ENCODE data around the gene IL18R1.

The IL18R1 gene

GRCh38 chr2:102401456-102401855 is 45.9 kb downstream of the IL18R1 start:
- no peak for TF ChIP-seq MYC (IDR thresholded peaks at IDR 0.05; ENCODE audit: low read depth, low read length)
- no peak for TF ChIP-seq MAX (IDR thresholded peaks at IDR 0.05; ENCODE audit: low read depth, low read length)
- no peak for TF ChIP-seq CTCF (IDR thresholded peaks at IDR 0.05; ENCODE audit: low read depth, low read length)
- no peak for TF ChIP-seq POLR2A (IDR thresholded peaks at IDR 0.05; ENCODE audit: extremely low read depth, insufficient read length)
- H3K4me3 ChIP-seq (ENCODE audit: low read depth, low read length): no peak overlapping the region

DNA sequence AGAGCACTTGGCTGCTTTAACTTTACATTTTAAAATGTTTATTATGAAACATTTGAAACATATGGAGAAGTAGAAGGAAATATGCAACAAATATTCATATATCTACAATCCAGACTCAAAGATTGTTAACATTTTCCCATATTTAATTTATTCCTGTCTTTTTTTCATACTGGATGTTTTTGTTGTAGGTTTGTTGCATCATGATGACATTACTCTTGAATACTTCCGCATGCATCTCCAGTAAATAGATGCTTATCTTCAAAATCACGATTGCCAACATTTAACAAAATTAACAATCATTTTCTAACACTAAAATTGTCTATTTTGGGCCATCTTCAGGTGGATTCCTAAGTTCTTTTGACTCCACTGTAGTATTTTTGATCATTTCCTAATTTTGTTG is 46.3 kb downstream of the IL18R1 start:
- H3K4me3 ChIP-seq (ENCODE audit: low read depth, low read length): no peak overlapping the region
- no peak for TF ChIP-seq MYC (IDR thresholded peaks at IDR 0.05; ENCODE audit: low read depth, low read length)
- no peak for TF ChIP-seq CTCF (IDR thresholded peaks at IDR 0.05; ENCODE audit: low read depth, low read length)
- TF ChIP-seq MAX (IDR thresholded peaks at IDR 0.05; ENCODE audit: low read depth, low read length): no peak
- no peak for TF ChIP-seq POLR2A (IDR thresholded peaks at IDR 0.05; ENCODE audit: extremely low read depth, insufficient read length)
- DNase-seq (ENCODE audit: low read depth): no peak

More at GRCh38 chr2:102401456-102401855, 45.9 kb downstream of the IL18R1 start:
- no peak for DNase-seq (ENCODE audit: low read depth)

DNA sequence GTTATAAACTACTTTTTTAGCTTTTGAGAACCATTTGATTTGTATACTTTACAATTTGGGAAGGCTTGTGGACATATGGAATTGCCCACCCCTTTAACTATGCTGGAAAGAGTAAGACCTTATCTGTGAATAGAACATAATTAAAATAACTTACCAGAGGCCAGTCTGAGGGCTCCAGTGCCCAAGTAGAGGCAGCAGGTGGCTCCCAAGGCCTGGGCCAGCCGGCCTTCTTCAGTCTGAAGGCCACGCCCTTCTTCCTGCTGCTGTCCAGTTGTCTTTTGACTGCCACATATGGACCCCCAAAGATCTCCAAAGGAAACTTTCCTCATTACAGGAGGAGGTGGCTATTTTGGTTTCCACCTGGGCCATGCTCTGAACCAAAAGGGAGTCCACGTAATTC is 55.4 kb downstream of the IL18R1 start:
- H3K4me3 ChIP-seq (ENCODE audit: low read depth, low read length): no peak overlapping the region
- no peak for TF ChIP-seq POLR2A (IDR thresholded peaks at IDR 0.05; ENCODE audit: extremely low read depth, insufficient read length)
- TF ChIP-seq CTCF (IDR thresholded peaks at IDR 0.05; ENCODE audit: low read depth, low read length): no peak
- no peak for TF ChIP-seq MAX (IDR thresholded peaks at IDR 0.05; ENCODE audit: low read depth, low read length)
- TF ChIP-seq MYC (IDR thresholded peaks at IDR 0.05; ENCODE audit: low read depth, low read length): no peak
- DNase-seq (ENCODE audit: low read depth): no peak

- no peak for TF ChIP-seq CTCF (IDR thresholded peaks at IDR 0.05; ENCODE audit: low read depth, low read length)
- no peak for TF ChIP-seq POLR2A (IDR thresholded peaks at IDR 0.05; ENCODE audit: extremely low read depth, insufficient read length)
- TF ChIP-seq MYC (IDR thresholded peaks at IDR 0.05; ENCODE audit: low read depth, low read length): no peak
- TF ChIP-seq MAX (IDR thresholded peaks at IDR 0.05; ENCODE audit: low read depth, low read length): no peak
- H3K4me3 ChIP-seq (ENCODE audit: low read depth, low read length): no peak overlapping the region
- no peak for DNase-seq (ENCODE audit: low read depth)
Observed at GRCh38 chr2:102412199-102412598, 56.6 kb downstream of the IL18R1 start.

DNA sequence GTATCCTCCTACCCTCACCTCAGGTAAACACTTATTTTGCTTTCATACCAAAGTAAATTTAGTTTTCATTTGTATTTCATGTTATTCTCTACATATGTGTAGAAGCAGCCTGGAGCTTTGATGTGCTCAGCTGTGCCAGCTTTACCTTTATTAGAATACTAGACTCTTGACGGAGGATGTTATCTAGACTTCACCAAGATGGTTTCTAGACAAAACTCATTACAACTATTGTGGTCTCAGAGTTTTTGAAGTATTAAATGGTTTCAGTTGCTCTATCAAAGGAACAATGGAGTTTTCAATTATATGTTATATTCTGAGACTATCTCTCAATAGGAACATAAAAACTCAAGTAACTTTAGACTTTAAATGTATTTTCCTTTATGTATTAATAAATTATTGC is 62.4 kb downstream of the IL18R1 start:
- peak; percentile 24 for DNase-seq (ENCODE audit: low read depth)
- no peak overlapping the region for H3K4me3 ChIP-seq (ENCODE audit: low read depth, low read length)
- no peak for TF ChIP-seq MYC (IDR thresholded peaks at IDR 0.05; ENCODE audit: low read depth, low read length)
- no peak for TF ChIP-seq CTCF (IDR thresholded peaks at IDR 0.05; ENCODE audit: low read depth, low read length)
- TF ChIP-seq POLR2A (IDR thresholded peaks at IDR 0.05; ENCODE audit: extremely low read depth, insufficient read length): no peak
- no peak for TF ChIP-seq MAX (IDR thresholded peaks at IDR 0.05; ENCODE audit: low read depth, low read length)
